Vagina (tissue), 2 donors: Measurements from ENCODE around the gene KNSTRN. TPM values are rescaled to one million over a fixed set of nuclear protein-coding genes. Genes with fewer than 3 reads are reported as not detected.
A peak's percentile ranks its signal among the peaks of the same experiment; 100 is the strongest.

Experiments
- DNase-seq, 2 donors: peaks; one replicate each; pipeline ENCODE4 v3.0.0-alpha.2; 2017; ENCODE audit errors: extremely low spot score in 2 of 2
- H3K27ac ChIP-seq: fragments of 200-600 bp; sonication (generic); one replicate; pipeline ENCODE4 v1.5.1; 2019
- H3K27me3 ChIP-seq: fragments of 200-600 bp; sonication (generic); one replicate; pipeline ENCODE4 v1.5.1; 2019
- H3K36me3 ChIP-seq, 2 donors: fragments of 200-600 bp; sonication (generic); one replicate each; pipeline ENCODE4 v1.5.1; 2017 to 2019
- H3K4me1 ChIP-seq: fragments of 200-600 bp; sonication (generic); one replicate; pipeline ENCODE4 v1.5.1; 2019
- H3K4me3 ChIP-seq, 2 donors: fragments of 200-600 bp; sonication (generic); 1 replicate in 1 of 2; 2 replicates in 1 of 2; pipeline ENCODE4 v1.5.1; 2016 to 2019
- H3K9me3 ChIP-seq: fragments of 200-600 bp; sonication (generic); one replicate; pipeline ENCODE4 v1.5.1; 2019
- POLR2A ChIP-seq, 2 donors: fragments of 450-650 bp; IDR thresholded peaks; one replicate each; pipeline ENCODE4 v1.6.1; 2017; ENCODE audit warnings: antibody characterized with exemption in 2 of 2, mild to moderate bottlenecking in 2 of 2, moderate library complexity in 2 of 2
- POLR2AphosphoS5 ChIP-seq, 2 donors: sonication (generic); formaldehyde crosslinking; IDR thresholded peaks; one replicate each; pipeline ENCODE4 v1.9.0; 2017; ENCODE audit warnings: antibody characterized with exemption in 2 of 2, mild to moderate bottlenecking in 2 of 2, low read depth in 1 of 2; ENCODE audit not compliant: insufficient read depth in 1 of 2
- intact Hi-C: fragments of 100-400 bp; cut with DNase I; formaldehyde crosslinking; loops from one replicate; pipeline ENCODE4 v1.15.1; 2023
- total RNA-seq: library from RNA; depleted of rRNA; stranded (reverse); fragments of >200 nt; gene quantifications from one replicate; pipeline ENCODE4 v1.2.3, GENCODE V29; 2016
- TF ChIP-seq, protein P1 (sequence below), 3 experiments: fragments of 450-650 bp in 2 of 3; fragments of 200-600 bp in 1 of 3; sonication (generic) in 1 of 3; IDR thresholded peaks; one replicate each; pipeline ENCODE4 v1.5.1; 2017 to 2019; ENCODE audit warnings: antibody characterized with exemption in 3 of 3, mild to moderate bottlenecking in 2 of 3, moderate library complexity in 2 of 3

Gene KNSTRN
- total RNA-seq, 1 donor from 2014 or later: 13.5 TPM

- no peak overlapping the region for H3K4me3 ChIP-seq
- H3K36me3 ChIP-seq: no peaks in the 10 kb centered on the region
- TF ChIP-seq POLR2A (IDR thresholded peaks at IDR 0.05) (no peak), POLR2AphosphoS5 (IDR thresholded peaks at IDR 0.05; ENCODE audit: insufficient read depth in 1 of 2, low read depth in 1 of 2) (no peak)
- TF ChIP-seq, protein P1, sequence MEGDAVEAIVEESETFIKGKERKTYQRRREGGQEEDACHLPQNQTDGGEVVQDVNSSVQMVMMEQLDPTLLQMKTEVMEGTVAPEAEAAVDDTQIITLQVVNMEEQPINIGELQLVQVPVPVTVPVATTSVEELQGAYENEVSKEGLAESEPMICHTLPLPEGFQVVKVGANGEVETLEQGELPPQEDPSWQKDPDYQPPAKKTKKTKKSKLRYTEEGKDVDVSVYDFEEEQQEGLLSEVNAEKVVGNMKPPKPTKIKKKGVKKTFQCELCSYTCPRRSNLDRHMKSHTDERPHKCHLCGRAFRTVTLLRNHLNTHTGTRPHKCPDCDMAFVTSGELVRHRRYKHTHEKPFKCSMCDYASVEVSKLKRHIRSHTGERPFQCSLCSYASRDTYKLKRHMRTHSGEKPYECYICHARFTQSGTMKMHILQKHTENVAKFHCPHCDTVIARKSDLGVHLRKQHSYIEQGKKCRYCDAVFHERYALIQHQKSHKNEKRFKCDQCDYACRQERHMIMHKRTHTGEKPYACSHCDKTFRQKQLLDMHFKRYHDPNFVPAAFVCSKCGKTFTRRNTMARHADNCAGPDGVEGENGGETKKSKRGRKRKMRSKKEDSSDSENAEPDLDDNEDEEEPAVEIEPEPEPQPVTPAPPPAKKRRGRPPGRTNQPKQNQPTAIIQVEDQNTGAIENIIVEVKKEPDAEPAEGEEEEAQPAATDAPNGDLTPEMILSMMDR (IDR thresholded peaks at IDR 0.05): no peak
- H3K4me1 ChIP-seq: no peaks in the 10 kb centered on the region
- intact Hi-C loops: loop anchor here (10.0 kb wide), 1 partner anchor 82 kb away; the partner anchor contains the start of gene CCDC9B
- H3K27ac ChIP-seq: no peak overlapping the region
- no peaks in the 10 kb centered on the region for H3K9me3 ChIP-seq
- DNase-seq: no peak
- H3K27me3 ChIP-seq: no peaks in the 10 kb centered on the region
Measured at GRCh38 chr15:40427188-40427587, 44.7 kb downstream of the KNSTRN start.

DNA sequence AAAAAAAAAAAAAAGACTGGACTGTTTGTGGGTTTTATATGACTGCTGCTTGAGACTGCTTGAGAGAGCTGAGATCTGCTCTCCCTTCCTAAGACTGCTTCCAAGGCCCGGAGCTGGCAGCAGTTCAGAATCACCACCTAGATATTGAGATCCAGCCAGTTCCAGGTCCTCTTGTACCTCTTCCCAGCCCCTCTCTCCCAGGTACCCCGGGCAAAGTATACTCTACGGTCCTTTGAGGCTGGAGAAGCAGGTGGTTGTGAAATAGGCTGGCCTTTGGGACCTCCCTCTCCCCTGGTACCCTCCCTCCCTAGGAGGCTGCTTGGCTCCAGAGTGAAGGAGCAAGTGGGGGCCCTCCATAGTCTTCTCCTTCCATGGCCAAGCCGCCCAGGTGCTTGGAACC is 45.7 kb downstream of the KNSTRN start:
- no peaks in the 10 kb centered on the region for H3K27me3 ChIP-seq
- H3K27ac ChIP-seq: no peak overlapping the region
- DNase-seq: no peak
- no peaks in the 10 kb centered on the region for H3K9me3 ChIP-seq
- H3K4me1 ChIP-seq: no peaks in the 10 kb centered on the region
- H3K4me3 ChIP-seq: no peak overlapping the region
- intact Hi-C loops: loop anchor here (10.0 kb wide), 1 partner anchor 83 kb away; the partner anchor contains the start of gene CCDC9B
- no peaks in the 10 kb centered on the region for H3K36me3 ChIP-seq
- TF ChIP-seq POLR2AphosphoS5 (IDR thresholded peaks at IDR 0.05; ENCODE audit: insufficient read depth in 1 of 2, low read depth in 1 of 2) (no peak), POLR2A (IDR thresholded peaks at IDR 0.05) (no peak)
- TF ChIP-seq, protein P1 (IDR thresholded peaks at IDR 0.05): no peak

- H3K4me1 ChIP-seq: no peaks in the 10 kb centered on the region
- no peak overlapping the region for H3K4me3 ChIP-seq
- no peaks in the 10 kb centered on the region for H3K36me3 ChIP-seq
- H3K27ac ChIP-seq: no peak overlapping the region
- H3K27me3 ChIP-seq: no peaks in the 10 kb centered on the region
- no peak for TF ChIP-seq POLR2AphosphoS5 (IDR thresholded peaks at IDR 0.05; ENCODE audit: insufficient read depth in 1 of 2, low read depth in 1 of 2)
- TF ChIP-seq POLR2A (IDR thresholded peaks at IDR 0.05): no peak
- TF ChIP-seq, protein P1 (IDR thresholded peaks at IDR 0.05): no peak
- intact Hi-C loops: loop anchor here (10.0 kb wide), 1 partner anchor 84 kb away; the partner anchor contains the start of gene CCDC9B
- no peak for DNase-seq
- no peaks in the 10 kb centered on the region for H3K9me3 ChIP-seq
Measured at GRCh38 chr15:40429068-40429710, 46.7 kb downstream of the KNSTRN start.

DNA sequence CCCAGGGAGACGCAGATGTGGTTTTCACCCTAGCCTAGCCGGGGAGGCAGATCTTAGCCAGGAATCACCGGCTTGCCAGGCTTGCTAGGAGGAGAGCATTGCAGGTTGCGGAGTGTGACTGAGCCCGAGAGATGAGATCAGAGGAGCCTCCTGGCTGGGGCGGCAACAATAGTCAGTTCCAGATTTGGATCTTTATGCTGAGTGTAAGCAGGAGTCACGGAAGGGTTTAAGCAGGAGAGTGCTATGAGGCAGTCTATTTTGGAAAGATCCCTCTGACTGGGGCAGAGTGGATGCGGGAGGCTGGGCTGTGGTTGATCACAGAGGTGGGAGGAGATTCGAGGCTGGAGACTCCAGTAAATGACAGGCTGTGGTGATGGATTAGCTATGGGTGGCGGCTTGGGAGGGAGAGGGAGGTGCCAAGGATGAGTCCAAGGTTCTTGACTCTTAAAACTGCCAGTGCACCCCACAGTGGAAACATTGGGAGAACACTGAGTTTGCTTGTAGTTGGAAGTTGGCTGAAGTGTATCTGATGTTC is 47.8 kb downstream of the KNSTRN start:
- peak in 1 of 2 donors; percentile 37 for TF ChIP-seq POLR2AphosphoS5 (IDR thresholded peaks at IDR 0.05; ENCODE audit: insufficient read depth in 1 of 2, low read depth in 1 of 2)
- TF ChIP-seq, protein P1 (IDR thresholded peaks at IDR 0.05): no peak
- no peaks in the 10 kb centered on the region for H3K36me3 ChIP-seq
- no peaks in the 10 kb centered on the region for H3K9me3 ChIP-seq
- no peak for DNase-seq
- no peaks in the 10 kb centered on the region for H3K27me3 ChIP-seq
- H3K27ac ChIP-seq: no peak overlapping the region
- no peaks in the 10 kb centered on the region for H3K4me1 ChIP-seq
- intact Hi-C loops: loop anchor here (10.0 kb wide), 1 partner anchor 216 kb away; no protein-coding TSS in a partner anchor
- H3K4me3 ChIP-seq: no peak overlapping the region
